Fibroblast of lung (primary cell): ENCODE results near the gene NUP43.

Experiments
- CTCF ChIP-seq, 2 donors: IDR thresholded peaks in 1 of 2; conservative IDR thresholded peaks in 1 of 2; 1 replicate in 1 of 2; 2 replicates in 1 of 2; pipeline ENCODE4 v1.5.1; 2011 to 2012; ENCODE audit warnings: low read length in 2 of 2, control low read depth in 1 of 2, inconsistent platforms in 1 of 2, low read depth in 1 of 2, mild to moderate bottlenecking in 1 of 2
- EZH2 ChIP-seq: IDR thresholded peaks from 2 replicates; pipeline ENCODE4 v1.5.1; 2012; ENCODE audit warnings: low read length, control low read depth, mild to moderate bottlenecking; ENCODE audit errors: missing control alignments

- TF ChIP-seq CTCF (conservative IDR thresholded peaks at IDR 0.05 in 1 of 2, IDR thresholded peaks at IDR 0.05 in 1 of 2; ENCODE audit: low read depth in 1 of 2, low read length in 2 of 2) = no peak
- TF ChIP-seq EZH2 = no peak
Observed at GRCh38 chr6:149733089-149733720, 13.1 kb downstream of the NUP43 start.
